NCI-H1417 (cell line): ENCODE measurements around the gene ZNF638.
"Not testable (repeated sequence)": the region's sequence is repeated elsewhere in the genome, so short reads cannot be mapped to it uniquely, and the experiment has no call there.

Experiments used
- DNase-seq, 3 experiments: peaks; one replicate each; lab custom pipeline; 2025; lab: John Stamatoyannopoulos, UW

ZNF638 gene

GRCh38 chr2:71331581-71332434 is at the start of gene ZNF638:
Gene ZNF638 (plus strand): TSS chr2:71331782. CDS start chr2:71348955, 17,173 bp downstream.
- DNase-seq, result peak; percentile 91 to 97 (median 97)

DNA sequence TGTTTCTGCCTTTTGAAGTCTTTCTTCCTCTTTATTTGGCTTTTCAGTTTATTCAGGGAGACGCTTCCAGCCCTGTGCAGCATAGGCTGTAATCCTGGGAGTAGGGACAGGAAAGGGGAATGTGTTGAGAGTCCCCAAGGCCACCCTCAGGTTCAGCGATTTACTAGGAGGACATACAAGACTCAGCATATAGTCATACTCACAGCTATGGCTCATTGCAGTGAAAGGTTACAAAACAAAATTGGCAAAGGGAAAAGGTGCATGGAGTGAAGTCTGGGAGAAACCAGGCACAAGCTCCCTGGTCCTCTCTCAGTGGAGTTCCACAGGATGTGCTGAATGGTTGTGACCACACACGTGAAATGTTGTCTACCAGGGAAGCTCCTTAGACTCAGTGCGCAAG is 49.6 kb upstream of the ZNF638 start:
- no peak for DNase-seq

- DNase-seq, result peak in 2 of 3 experiments; percentile 7 to 63
These were observed 49.1 kb upstream of the ZNF638 start for GRCh38 chr2:71282493-71282892.

DNA sequence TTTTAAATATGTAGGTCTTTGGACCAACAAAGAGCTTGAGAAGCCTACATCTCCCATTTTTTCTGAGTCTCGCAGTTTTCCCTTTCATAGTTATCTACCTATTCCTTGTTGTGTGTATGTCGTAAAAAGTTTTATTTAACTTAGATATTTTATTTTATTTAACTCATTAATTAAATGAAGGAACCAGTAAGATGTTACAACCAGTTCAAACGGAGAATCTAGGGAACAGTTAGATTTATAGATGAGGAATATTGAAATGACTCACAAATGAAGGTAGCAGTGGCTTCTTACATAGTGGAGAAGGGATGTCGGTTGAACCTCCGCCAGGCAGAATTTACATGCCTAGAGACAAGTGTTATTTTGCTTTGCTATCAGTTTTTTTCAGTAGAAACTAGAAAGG is 48.5 kb upstream of the ZNF638 start:
- no peak for DNase-seq

- no peak for DNase-seq
These were observed 45.9 kb upstream of the ZNF638 start for GRCh38 chr2:71285706-71286105.

DNA sequence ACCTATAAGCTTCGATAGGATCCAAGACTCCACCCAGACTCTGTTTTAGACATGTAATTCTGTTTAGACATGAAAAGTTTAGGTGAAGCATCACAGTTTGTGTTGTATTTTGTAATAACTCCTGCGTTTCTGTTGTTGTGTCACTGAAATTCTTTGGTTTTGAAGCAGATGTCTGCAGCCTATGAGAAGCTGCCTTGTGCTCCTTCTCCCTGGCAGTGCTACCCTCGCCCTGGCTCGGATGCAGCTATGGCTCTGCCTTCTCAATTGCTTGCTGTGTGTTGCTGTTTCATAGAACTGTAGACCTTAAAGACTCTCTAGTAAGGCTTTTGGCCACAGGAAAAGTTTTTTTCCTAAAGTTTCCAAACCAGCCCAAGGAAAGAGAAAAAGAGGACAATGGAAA is 40.2 kb upstream of the ZNF638 start:
- DNase-seq, result no peak

- no peak for DNase-seq
These were observed 39.4 kb upstream of the ZNF638 start for GRCh38 chr2:71292159-71292558.

DNA sequence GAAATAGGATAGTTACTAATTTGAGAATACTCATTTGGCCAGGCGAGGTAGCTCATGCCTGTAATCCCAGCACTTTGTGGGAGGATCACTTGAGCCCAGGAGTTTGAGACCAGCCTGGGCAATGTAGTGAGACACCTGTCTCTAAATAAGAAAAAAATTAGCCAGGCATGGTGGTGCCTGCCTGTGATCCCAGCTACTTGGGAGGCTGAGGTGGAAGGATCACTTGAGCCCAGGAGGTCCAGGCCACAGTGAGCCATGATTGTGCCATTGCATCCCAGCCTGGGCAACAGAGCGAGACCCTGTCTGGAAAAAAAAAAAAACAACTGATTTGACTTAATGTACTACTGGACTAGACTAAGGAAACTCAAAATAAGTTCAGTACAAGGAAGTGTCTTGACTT is 32.7 kb upstream of the ZNF638 start:
- no peak for DNase-seq

DNA sequence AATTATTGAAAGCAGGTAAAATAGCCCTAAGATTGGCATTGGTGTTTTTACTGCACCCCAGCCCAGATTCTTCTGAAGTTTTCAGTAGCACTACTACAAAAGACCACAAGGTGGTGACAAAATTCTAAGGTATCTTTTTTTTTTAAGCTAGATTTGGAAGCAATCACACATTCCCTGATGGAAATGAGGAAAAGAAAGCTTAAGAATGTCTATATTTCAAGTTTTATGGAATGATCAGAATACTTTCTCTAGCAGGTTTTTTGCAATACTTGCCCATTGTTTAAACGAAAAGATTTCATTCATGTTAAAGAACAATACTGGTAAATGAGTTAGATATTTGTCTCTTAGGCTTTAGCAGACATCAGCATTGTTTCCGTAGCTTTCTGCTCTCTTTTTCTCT is 32.1 kb upstream of the ZNF638 start:
- DNase-seq, result peak; percentile 1 to 66 (median 13)

DNA sequence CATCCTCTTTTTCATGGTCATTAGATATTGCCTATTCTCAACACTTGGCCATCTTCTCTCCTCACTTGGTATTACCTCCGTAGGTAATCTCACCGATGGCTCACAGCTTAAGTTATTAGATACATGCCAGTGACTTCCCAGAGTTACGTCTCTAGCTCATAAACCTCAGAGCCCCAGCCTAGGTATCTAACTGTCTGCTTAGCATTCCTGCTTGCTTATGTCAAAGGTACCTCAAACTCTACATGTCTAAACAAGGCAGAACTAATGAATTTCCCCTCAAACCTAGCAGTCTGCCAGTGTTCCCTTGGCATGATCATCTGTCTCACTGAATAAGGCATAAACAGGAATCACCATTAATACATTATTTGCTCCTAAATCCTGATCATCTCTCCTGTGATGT is 27.7 kb upstream of the ZNF638 start:
- no peak for DNase-seq

- DNase-seq, result no peak
These were observed 24.8 kb upstream of the ZNF638 start for GRCh38 chr2:71306762-71307161.

GRCh38 chr2:71313016-71313766 is 18.4 kb upstream of the ZNF638 start:
- no peak for DNase-seq

DNA sequence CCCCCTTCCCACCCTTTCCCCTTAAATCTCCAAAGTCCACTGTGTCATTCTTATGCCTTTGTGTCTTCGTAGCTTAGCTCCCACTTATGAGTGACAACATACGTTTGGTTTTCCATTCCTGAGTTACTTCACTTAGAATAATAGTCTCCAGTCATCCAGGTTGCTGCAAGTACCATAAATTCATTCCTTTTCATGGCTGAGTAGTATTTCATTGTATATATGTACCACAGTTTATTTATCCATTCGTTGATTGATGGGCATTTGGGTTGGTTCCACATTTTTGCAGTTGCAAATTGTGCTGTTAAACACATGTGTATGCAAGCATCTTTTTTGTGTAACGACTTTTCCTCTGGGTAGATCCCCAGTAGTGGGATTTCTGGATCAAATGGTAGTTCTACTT is 14.5 kb upstream of the ZNF638 start:
- DNase-seq, result no peak

DNA sequence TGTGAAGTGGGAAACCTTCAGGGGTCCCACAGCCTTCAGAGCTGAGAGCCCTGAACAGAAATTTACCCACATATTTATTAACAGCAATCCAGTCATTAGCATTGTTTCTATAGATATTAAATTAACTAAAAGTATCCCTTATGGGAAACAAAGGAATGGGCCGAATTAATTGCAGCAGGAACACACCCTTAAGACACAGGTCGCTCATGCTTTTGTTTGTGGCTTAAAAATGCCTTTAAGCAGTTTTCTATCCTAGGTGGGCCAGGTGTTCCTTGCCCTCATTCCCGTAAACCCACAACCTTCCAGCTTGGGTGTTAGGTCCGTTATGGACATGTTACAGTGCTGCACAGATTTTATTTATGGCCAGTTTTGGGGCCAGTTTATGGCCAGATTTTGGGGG is 13.7 kb upstream of the ZNF638 start:
- DNase-seq, result not testable (repeated sequence)

DNA sequence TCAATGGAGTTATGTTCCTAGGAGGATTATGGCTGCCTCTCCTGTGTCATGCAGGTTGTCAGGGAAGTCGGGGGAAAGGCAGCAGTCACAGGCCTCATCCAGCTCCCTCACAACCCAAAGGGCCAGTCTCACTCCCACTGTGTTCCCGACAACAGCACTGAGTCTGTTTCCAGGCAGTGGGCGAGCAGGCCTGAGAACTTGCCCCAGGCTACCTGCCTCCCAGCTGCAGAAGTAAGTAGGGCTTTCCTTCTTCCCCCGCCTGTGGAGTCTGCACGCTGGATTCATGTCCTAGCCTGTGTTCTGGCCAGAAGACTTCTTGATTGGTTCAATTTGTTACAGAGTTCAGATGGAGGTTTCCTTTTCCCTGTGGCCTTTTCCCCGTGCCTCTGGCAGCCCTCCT is 8.2 kb upstream of the ZNF638 start:
- no peak for DNase-seq

DNA sequence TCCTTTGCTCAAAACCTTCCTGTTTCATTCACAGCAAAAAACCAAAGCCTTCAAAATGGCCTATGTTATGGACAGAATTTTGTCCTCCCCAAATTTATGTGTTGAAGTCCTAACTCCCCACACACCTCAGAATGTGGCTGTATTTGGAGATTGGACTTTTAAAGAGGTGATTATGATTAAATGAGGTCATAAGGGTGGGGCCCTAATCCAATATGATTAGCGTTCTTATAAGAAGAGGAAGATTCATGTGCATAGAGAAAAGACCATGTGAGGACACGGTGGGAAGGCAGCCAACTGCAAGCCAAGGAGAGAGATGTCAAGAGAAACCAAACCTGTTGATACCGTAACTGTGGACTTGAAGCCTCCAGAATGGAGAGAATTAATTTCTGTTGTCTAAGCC is 4.6 kb upstream of the ZNF638 start:
- DNase-seq, result no peak

GRCh38 chr2:71327916-71328315 is 3.7 kb upstream of the ZNF638 start:
- no peak for DNase-seq

- DNase-seq, result no peak
These were observed 1.4 kb upstream of the ZNF638 start for GRCh38 chr2:71330155-71330554.

GRCh38 chr2:71330585-71331330 is 824 bp upstream of the ZNF638 start:
- no peak for DNase-seq

- not testable (repeated sequence) for DNase-seq
These were observed 326 bp upstream of the ZNF638 start for GRCh38 chr2:71331331-71331580.

DNA sequence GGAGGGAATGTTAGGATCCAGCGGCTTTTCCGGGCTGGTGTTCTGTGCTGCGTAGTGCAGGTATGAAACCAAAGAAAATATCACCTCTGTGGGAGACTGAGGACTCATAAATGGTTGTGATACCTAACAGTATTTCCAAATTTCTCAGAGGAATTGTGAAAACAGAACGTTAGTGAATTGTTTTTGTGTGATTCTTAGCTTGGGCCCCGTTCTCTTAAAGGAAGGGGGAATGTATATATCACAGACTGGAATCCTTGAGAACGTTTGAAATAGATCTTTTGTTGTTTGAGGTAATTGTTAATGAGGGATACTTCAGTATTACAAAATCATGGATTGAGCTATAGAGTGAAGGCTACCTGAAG is 834 bp downstream of the ZNF638 start:
- DNase-seq, result no peak

- no peak for DNase-seq
These were observed 2.0 kb downstream of the ZNF638 start for GRCh38 chr2:71333619-71334018.

- no peak for DNase-seq
These were observed 4.8 kb downstream of the ZNF638 start for GRCh38 chr2:71336384-71336783.
